ENCODE measurements around the gene LMX1A. TPM values are rescaled to one million over a fixed set of nuclear protein-coding genes. Genes with fewer than 3 reads are reported as not detected.

The LMX1A gene
- total RNA-seq, 1 donor from 2014 or later = not detected

DNA sequence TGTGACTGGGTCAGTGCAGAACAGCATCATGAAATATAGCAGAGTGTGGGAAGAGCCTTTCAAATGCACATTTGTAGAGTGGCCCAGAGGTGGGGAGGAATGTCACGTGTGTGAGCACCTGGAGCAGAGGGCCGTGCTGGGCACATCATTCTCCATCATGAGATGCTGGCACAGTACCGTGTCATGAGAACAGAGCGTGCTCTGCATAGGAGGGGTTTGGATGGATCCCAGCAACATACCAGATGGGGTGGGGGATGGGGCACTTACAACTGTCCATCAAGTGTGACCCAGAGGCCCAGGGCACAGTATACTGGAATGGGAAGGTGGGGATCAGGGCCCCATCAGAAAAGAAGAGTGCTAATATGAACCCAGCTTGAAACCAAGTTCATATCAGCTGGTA, 182.0 kb downstream of the LMX1A start:
- no peaks in the 10 kb centered on the region for H3K36me3 ChIP-seq (ENCODE audit: control insufficient read depth, insufficient read depth, low read length)
- H3K27me3 ChIP-seq (ENCODE audit: control insufficient read depth, insufficient read depth, low read length) = no peaks in the 10 kb centered on the region
- H3K4me3 ChIP-seq (ENCODE audit: low read depth, low read length) = no peak overlapping the region
- FAIRE-seq (no peak), DNase-seq (ENCODE audit: low read depth) (no peak)
- TF ChIP-seq CTCF (IDR thresholded peaks at IDR 0.05; ENCODE audit: insufficient read depth, low read length, severe bottlenecking) = no peak

- no peak for TF ChIP-seq CTCF (IDR thresholded peaks at IDR 0.05; ENCODE audit: insufficient read depth, low read length, severe bottlenecking)
- no peak for DNase-seq (ENCODE audit: low read depth)
- FAIRE-seq = no peak
Measured at GRCh38 chr1:165173818-165174217, 182.7 kb downstream of the LMX1A start.

GRCh38 chr1:165173409-165173808, 183.1 kb downstream of the LMX1A start:
- peak; percentile 73 for FAIRE-seq
- no peaks in the 10 kb centered on the region for H3K27me3 ChIP-seq (ENCODE audit: control insufficient read depth, insufficient read depth, low read length)
- TF ChIP-seq CTCF (IDR thresholded peaks at IDR 0.05; ENCODE audit: insufficient read depth, low read length, severe bottlenecking) = no peak
- no peak overlapping the region for H3K4me3 ChIP-seq (ENCODE audit: low read depth, low read length)
- peak; percentile 77 for DNase-seq (ENCODE audit: low read depth)
- no peaks in the 10 kb centered on the region for H3K36me3 ChIP-seq (ENCODE audit: control insufficient read depth, insufficient read depth, low read length)

More at GRCh38 chr1:165173818-165174217, 182.7 kb downstream of the LMX1A start:
- no peaks in the 10 kb centered on the region for H3K36me3 ChIP-seq (ENCODE audit: control insufficient read depth, insufficient read depth, low read length)
- H3K27me3 ChIP-seq (ENCODE audit: control insufficient read depth, insufficient read depth, low read length) = no peaks in the 10 kb centered on the region
- H3K4me3 ChIP-seq (ENCODE audit: low read depth, low read length) = no peak overlapping the region

GRCh38 chr1:165172666-165173065, 183.8 kb downstream of the LMX1A start:
- DNase-seq (ENCODE audit: low read depth) (no peak), FAIRE-seq (no peak)
- H3K36me3 ChIP-seq (ENCODE audit: control insufficient read depth, insufficient read depth, low read length) = no peaks in the 10 kb centered on the region
- TF ChIP-seq CTCF (IDR thresholded peaks at IDR 0.05; ENCODE audit: insufficient read depth, low read length, severe bottlenecking) = no peak
- H3K27me3 ChIP-seq (ENCODE audit: control insufficient read depth, insufficient read depth, low read length) = no peaks in the 10 kb centered on the region
- no peak overlapping the region for H3K4me3 ChIP-seq (ENCODE audit: low read depth, low read length)

GRCh38 chr1:165169729-165170128, 186.8 kb downstream of the LMX1A start:
- no peak for FAIRE-seq
- TF ChIP-seq CTCF (IDR thresholded peaks at IDR 0.05; ENCODE audit: insufficient read depth, low read length, severe bottlenecking) = no peak
- no peaks in the 10 kb centered on the region for H3K27me3 ChIP-seq (ENCODE audit: control insufficient read depth, insufficient read depth, low read length)
- no peak overlapping the region for H3K4me3 ChIP-seq (ENCODE audit: low read depth, low read length)
- no peak for DNase-seq (ENCODE audit: low read depth)
- no peaks in the 10 kb centered on the region for H3K36me3 ChIP-seq (ENCODE audit: control insufficient read depth, insufficient read depth, low read length)

DNA sequence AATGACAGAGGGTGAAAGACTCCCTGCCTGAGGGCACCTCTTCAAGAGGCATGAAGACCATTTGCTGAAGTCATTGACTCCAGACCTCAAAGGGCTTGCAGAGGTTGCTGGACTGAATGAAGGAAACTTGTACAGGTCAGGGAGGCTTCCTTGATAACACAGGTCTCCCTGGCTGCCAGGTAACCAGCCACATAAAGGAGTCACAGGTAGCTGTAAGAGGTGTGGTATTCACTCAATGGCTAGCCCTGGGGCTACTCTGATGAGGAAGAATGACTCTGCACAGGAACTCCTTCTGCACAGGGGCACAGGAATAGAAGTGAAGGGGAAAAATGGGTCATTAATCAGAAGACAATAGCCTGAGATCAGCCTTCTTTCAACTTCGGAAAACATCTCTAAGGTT, 187.5 kb downstream of the LMX1A start:
- no peak for TF ChIP-seq CTCF (IDR thresholded peaks at IDR 0.05; ENCODE audit: insufficient read depth, low read length, severe bottlenecking)
- H3K4me3 ChIP-seq (ENCODE audit: low read depth, low read length) = no peak overlapping the region

More for the DNA sequence above, 187.5 kb downstream of the LMX1A start:
- Histone ChIP-seq H3K36me3 (ENCODE audit: control insufficient read depth, insufficient read depth, low read length) (no peaks in the 10 kb centered on the region), H3K27me3 (ENCODE audit: control insufficient read depth, insufficient read depth, low read length) (no peaks in the 10 kb centered on the region)
- DNase-seq (ENCODE audit: low read depth) (peak; percentile 95), FAIRE-seq (peak; percentile 96)

Measured in bronchial epithelial cell (primary cell).